ENCODE measurements around the gene TBC1D10B.

GRCh38 chr16:30357085-30357714 is 13.1 kb downstream of the TBC1D10B start:
- no peak for TF ChIP-seq POLR2A (IDR thresholded peaks at IDR 0.05)
- no peak for TF ChIP-seq CTCF (IDR thresholded peaks at IDR 0.05)

Measured in adrenal gland (tissue), 5 donors.